RWPE2 (cell line): ENCODE results near the gene UBE2D4.
"Not testable (repeated sequence)": the region's sequence is repeated elsewhere in the genome, so short reads cannot be mapped to it uniquely, and the experiment has no call there.

Experiments used
- ATAC-seq: fragments of 200-7000 bp; cut with Tn5 transposase; 3 replicates; pipeline ENCODE4 v1.9.1; 2021; ENCODE audit warnings: low read depth
- DNase-seq: peaks from one replicate; pipeline ENCODE4 v3.0.0-alpha.2; 2020; ENCODE audit warnings: low spot score
- H3K27ac ChIP-seq: fragments of 450-650 bp; 2 replicates; pipeline ENCODE4 v1.5.1; 2017; ENCODE audit warnings: mild to moderate bottlenecking; ENCODE audit not compliant: poor library complexity, severe bottlenecking
- H3K27me3 ChIP-seq: fragments of 250-450 bp; sonication (Bioruptor Pico); 2 replicates; pipeline ENCODE4 v1.5.1; 2021; ENCODE audit warnings: mild to moderate bottlenecking, moderate library complexity; ENCODE audit not compliant: insufficient read depth, poor library complexity, severe bottlenecking
- H3K36me3 ChIP-seq: fragments of 250-450 bp; sonication (Bioruptor Pico); 2 replicates; pipeline ENCODE4 v1.5.1; 2020; ENCODE audit warnings: low read depth, mild to moderate bottlenecking, moderate library complexity
- H3K4me1 ChIP-seq: fragments of 250-450 bp; sonication (Bioruptor Pico); 2 replicates; pipeline ENCODE4 v1.5.1; 2021; ENCODE audit warnings: mild to moderate bottlenecking, moderate library complexity; ENCODE audit not compliant: insufficient read depth, poor library complexity, severe bottlenecking
- H3K4me3 ChIP-seq: fragments of 250-450 bp; sonication (Bioruptor Pico); 2 replicates; pipeline ENCODE4 v1.5.1; 2021; ENCODE audit warnings: mild to moderate bottlenecking, moderate library complexity; ENCODE audit not compliant: severe bottlenecking
- H3K9me3 ChIP-seq: fragments of 250-450 bp; sonication (Bioruptor Pico); 2 replicates; pipeline ENCODE4 v1.5.1; 2021; ENCODE audit warnings: mild to moderate bottlenecking, moderate library complexity; ENCODE audit not compliant: severe bottlenecking
- CTCF ChIP-seq: fragments of 450-650 bp; IDR thresholded peaks from one replicate; pipeline ENCODE4 v1.5.1; 2017; ENCODE audit warnings: mild to moderate bottlenecking, moderate library complexity; ENCODE audit not compliant: poor library complexity, severe bottlenecking

The UBE2D4 gene

GRCh38 chr7:43960933-43961332 is 34.7 kb downstream of the UBE2D4 start:
- Histone ChIP-seq H3K27me3 (no peaks in the 10 kb centered on the region), H3K4me1 (no peaks in the 10 kb centered on the region), H3K27ac (no peak overlapping the region), H3K36me3 (no peaks in the 10 kb centered on the region), H3K4me3 (no peak overlapping the region), H3K9me3 (no peaks in the 10 kb centered on the region)
- no peak for TF ChIP-seq CTCF
- ATAC-seq (no peak), DNase-seq (no peak)

- not testable (repeated sequence) for ATAC-seq
Observed at GRCh38 chr7:43966392-43966791, 40.2 kb downstream of the UBE2D4 start.

GRCh38 chr7:43968172-43969040 is 42.2 kb downstream of the UBE2D4 start:
- DNase-seq, H3K4me1 ChIP-seq, H3K4me3 ChIP-seq, H3K36me3 ChIP-seq, H3K27ac ChIP-seq, H3K27me3 ChIP-seq, H3K9me3 ChIP-seq: not testable (repeated sequence)
- ATAC-seq = peak; percentile 86

More at GRCh38 chr7:43966392-43966791, 40.2 kb downstream of the UBE2D4 start:
- H3K9me3 ChIP-seq, H3K36me3 ChIP-seq, DNase-seq, H3K27ac ChIP-seq, H3K27me3 ChIP-seq, H3K4me1 ChIP-seq, H3K4me3 ChIP-seq: not testable (repeated sequence)

- ATAC-seq, H3K9me3 ChIP-seq, H3K27ac ChIP-seq, H3K36me3 ChIP-seq, H3K27me3 ChIP-seq, DNase-seq, H3K4me1 ChIP-seq, H3K4me3 ChIP-seq: not testable (repeated sequence)
Observed at GRCh38 chr7:43969586-43969985, 43.4 kb downstream of the UBE2D4 start.

GRCh38 chr7:43970698-43971097 is 44.5 kb downstream of the UBE2D4 start:
- not testable (repeated sequence) for DNase-seq, H3K36me3 ChIP-seq, H3K4me3 ChIP-seq, H3K4me1 ChIP-seq, ATAC-seq, H3K27me3 ChIP-seq, H3K9me3 ChIP-seq, H3K27ac ChIP-seq

GRCh38 chr7:43974033-43974573 is 47.9 kb downstream of the UBE2D4 start:
- not testable (repeated sequence) for ATAC-seq, H3K4me3 ChIP-seq, H3K36me3 ChIP-seq, H3K9me3 ChIP-seq, DNase-seq, H3K27me3 ChIP-seq, H3K4me1 ChIP-seq, H3K27ac ChIP-seq

GRCh38 chr7:43974725-43975482 is 48.7 kb downstream of the UBE2D4 start:
- ATAC-seq, H3K27ac ChIP-seq, H3K4me3 ChIP-seq, H3K27me3 ChIP-seq, H3K36me3 ChIP-seq, H3K9me3 ChIP-seq, H3K4me1 ChIP-seq, DNase-seq: not testable (repeated sequence)
